OCI-M2 (cell line): ENCODE measurements around the gene AKR7A2.
"Not testable (repeated sequence)": the region's sequence is repeated elsewhere in the genome, so short reads cannot be mapped to it uniquely, and the experiment has no call there.

ENCODE experiments used
- DNase-seq: peaks from one replicate; lab custom pipeline; 2025; ENCODE audit not compliant: unreplicated experiment; lab: John Stamatoyannopoulos, UW

The AKR7A2 gene

GRCh38 chr1:19268445-19268844, 43.5 kb downstream of the AKR7A2 start:
- no peak for DNase-seq

GRCh38 chr1:19262744-19263143, 49.2 kb downstream of the AKR7A2 start:
- no peak for DNase-seq

- DNase-seq, result no peak
Measured at GRCh38 chr1:19262047-19262446, 49.9 kb downstream of the AKR7A2 start.

GRCh38 chr1:19260211-19261138, 51.5 kb downstream of the AKR7A2 start:
- no peak for DNase-seq

- DNase-seq, result no peak
Measured at GRCh38 chr1:19258353-19258752, 53.6 kb downstream of the AKR7A2 start.

GRCh38 chr1:19257178-19257914, 54.6 kb downstream of the AKR7A2 start:
- no peak for DNase-seq

- not testable (repeated sequence) for DNase-seq
Measured at GRCh38 chr1:19256301-19256700, 55.6 kb downstream of the AKR7A2 start.

GRCh38 chr1:19255288-19255687, 56.7 kb downstream of the AKR7A2 start:
- DNase-seq, result no peak

- no peak for DNase-seq
Measured at GRCh38 chr1:19254416-19254815, 57.5 kb downstream of the AKR7A2 start.
